Endothelial cell of hepatic sinusoid (primary cell): Measurements from ENCODE around the gene SIT1.

Experiments
- in situ Hi-C: cut with HindIII; loops from 2 replicates; pipeline ENCODE4 v1.10.0; 2017; ENCODE audit warnings: low sequenced_read_pairs

Gene SIT1

GRCh38 chr9:35650341-35651158 is at the start of gene SIT1:
SIT1 (minus strand) TSS chr9:35650931; CDS start chr9:35650853, 78 bp downstream.
- in situ Hi-C loops = no loop called here

GRCh38 chr9:35700031-35700430 is 49.3 kb upstream of the SIT1 start:
- in situ Hi-C loops = no loop called here

- in situ Hi-C loops = no loop called here
Observed at GRCh38 chr9:35698231-35698630, 47.5 kb upstream of the SIT1 start.

- in situ Hi-C loops = no loop called here
Observed at GRCh38 chr9:35697486-35697885, 46.8 kb upstream of the SIT1 start.

- in situ Hi-C loops = no loop called here
Observed at GRCh38 chr9:35696520-35697215, 45.9 kb upstream of the SIT1 start.

- in situ Hi-C loops = no loop called here
Observed at GRCh38 chr9:35695943-35696401, 45.2 kb upstream of the SIT1 start.

GRCh38 chr9:35691757-35692301 is 41.1 kb upstream of the SIT1 start:
- in situ Hi-C loops = no loop called here

- in situ Hi-C loops = no loop called here
Observed at GRCh38 chr9:35691334-35691650, 40.6 kb upstream of the SIT1 start.

GRCh38 chr9:35690614-35691333 is 40.0 kb upstream of the SIT1 start:
- in situ Hi-C loops = no loop called here

- in situ Hi-C loops = no loop called here
Observed at GRCh38 chr9:35690294-35690613, 39.5 kb upstream of the SIT1 start.

GRCh38 chr9:35689542-35690293 is 39.0 kb upstream of the SIT1 start, which contains the start of gene TPM2:
TPM2 (minus strand) TSS chr9:35689925; CDS start chr9:35689817, 108 bp downstream.
- in situ Hi-C loops = no loop called here

- in situ Hi-C loops = no loop called here
Observed at GRCh38 chr9:35688558-35689541, 38.1 kb upstream of the SIT1 start.

- in situ Hi-C loops = no loop called here
Observed at GRCh38 chr9:35687972-35688557, 37.3 kb upstream of the SIT1 start.

GRCh38 chr9:35687306-35687705 is 36.6 kb upstream of the SIT1 start:
- in situ Hi-C loops = no loop called here

- in situ Hi-C loops = no loop called here
Observed at GRCh38 chr9:35686222-35687203, 35.8 kb upstream of the SIT1 start.

GRCh38 chr9:35685506-35685905 is 34.8 kb upstream of the SIT1 start:
- in situ Hi-C loops = no loop called here

GRCh38 chr9:35684921-35685320 is 34.2 kb upstream of the SIT1 start:
- in situ Hi-C loops = loop anchor here (5.0 kb wide), 2 partner anchors 42 to 58 kb away; no protein-coding TSS in a partner anchor

- in situ Hi-C loops = loop anchor here (5.0 kb wide), 2 partner anchors 44 to 56 kb away; no protein-coding TSS in a partner anchor
Observed at GRCh38 chr9:35683323-35683722, 32.6 kb upstream of the SIT1 start.
